Measurements from ENCODE around the gene NPC1L1. TPM values are rescaled to one million over a fixed set of nuclear protein-coding genes. Genes with fewer than 3 reads are reported as not detected.

The NPC1L1 gene
- total and polyA plus RNA-seq, 2 of the 13 experiments (the other 11 are each of a cell fraction or from before 2014, with no cell fraction given), result 4.8 to 14.5 TPM

- TF ChIP-seq DZIP1 (CRISPR knock-in tag; IDR thresholded peaks at IDR 0.05), result no peak
- TF ChIP-seq ZMAT5 (CRISPR knock-in tag; IDR thresholded peaks at IDR 0.05; ENCODE audit: borderline replicate concordance, low read depth), result no peak
- no peak for TF ChIP-seq ONECUT2 (CRISPR knock-in tag; IDR thresholded peaks at IDR 0.05)
- TF ChIP-seq LBX2 (CRISPR knock-in tag; IDR thresholded peaks at IDR 0.05; ENCODE audit: borderline replicate concordance), result no peak
- peak; percentile 90; the same call in 1 of the 2 replicates for TF ChIP-seq TMF1 (CRISPR knock-in tag; IDR thresholded peaks at IDR 0.05; ENCODE audit: low read depth)
- no peak for TF ChIP-seq ZNF557 (CRISPR knock-in tag; IDR thresholded peaks at IDR 0.05)
- TF ChIP-seq NONO (IDR thresholded peaks at IDR 0.05), result no peak
- peak; percentile 74 for TF ChIP-seq NONO (CRISPR knock-in tag; conservative IDR thresholded peaks at IDR 0.05)
- peak; percentile 58 for TF ChIP-seq CREB1 (IDR thresholded peaks at IDR 0.05)
- no peak for TF ChIP-seq CREB1 (CRISPR knock-in tag; IDR thresholded peaks at IDR 0.05)
- peak in 1 of 2 experiments; percentile 85; a peak in 2 of 4 replicates for TF ChIP-seq POLR2A (IDR thresholded peaks at IDR 0.05; ENCODE audit: insufficient read depth in 1 of 2, low read depth in 2 of 2, low read length in 2 of 2)
- TF ChIP-seq MTERF4 (CRISPR knock-in tag; IDR thresholded peaks at IDR 0.05), result no peak
- TF ChIP-seq YEATS2 (CRISPR knock-in tag; IDR thresholded peaks at IDR 0.05; ENCODE audit: borderline replicate concordance), result peak; percentile 63; the same call in 1 of the 2 replicates
- no peak for TF ChIP-seq CREBL2 (CRISPR knock-in tag; IDR thresholded peaks at IDR 0.05; ENCODE audit: borderline replicate concordance)
- no peak for TF ChIP-seq SP140L (CRISPR knock-in tag; IDR thresholded peaks at IDR 0.05; ENCODE audit: borderline replicate concordance)
- no peak for TF ChIP-seq NR0B2 (CRISPR knock-in tag; IDR thresholded peaks at IDR 0.05)
- no peak for TF ChIP-seq ZFP36L2 (CRISPR knock-in tag; IDR thresholded peaks at IDR 0.05)
- no peak; the same call in 1 of the 2 replicates for TF ChIP-seq ZNF235 (CRISPR knock-in tag; IDR thresholded peaks at IDR 0.05; ENCODE audit: borderline replicate concordance)
- no peak for TF ChIP-seq ZNF484 (CRISPR knock-in tag; IDR thresholded peaks at IDR 0.05; ENCODE audit: borderline replicate concordance, low read depth)
- no peak; the same call in 1 of the 2 replicates for TF ChIP-seq ZNF224 (CRISPR knock-in tag; IDR thresholded peaks at IDR 0.05)
- no peak for TF ChIP-seq ZNF33A (CRISPR knock-in tag; IDR thresholded peaks at IDR 0.05; ENCODE audit: borderline replicate concordance)
- TF ChIP-seq TEAD3 (CRISPR knock-in tag; optimal IDR thresholded peaks at IDR 0.05; ENCODE audit: borderline replicate concordance), result no peak
- peak; percentile 61 for TF ChIP-seq KAT8 (CRISPR knock-in tag; IDR thresholded peaks at IDR 0.05)
- no peak for TF ChIP-seq FIP1L1 (IDR thresholded peaks at IDR 0.05; ENCODE audit: borderline replicate concordance, insufficient read depth, low read depth, low read length)
- TF ChIP-seq MEIS1 (CRISPR knock-in tag; IDR thresholded peaks at IDR 0.05; ENCODE audit: borderline replicate concordance), result no peak; the same call in 1 of the 2 replicates
These were observed 40.9 kb upstream of the NPC1L1 start, which contains the start of gene TMED4 (continued) for GRCh38 chr7:44581879-44582603.

Data from HepG2 (cell line).